ENCODE measurements around the gene ALG9.
"Not testable (repeated sequence)": the region's sequence is repeated elsewhere in the genome, so short reads cannot be mapped to it uniquely, and the experiment has no call there.

ALG9 gene

DNA sequence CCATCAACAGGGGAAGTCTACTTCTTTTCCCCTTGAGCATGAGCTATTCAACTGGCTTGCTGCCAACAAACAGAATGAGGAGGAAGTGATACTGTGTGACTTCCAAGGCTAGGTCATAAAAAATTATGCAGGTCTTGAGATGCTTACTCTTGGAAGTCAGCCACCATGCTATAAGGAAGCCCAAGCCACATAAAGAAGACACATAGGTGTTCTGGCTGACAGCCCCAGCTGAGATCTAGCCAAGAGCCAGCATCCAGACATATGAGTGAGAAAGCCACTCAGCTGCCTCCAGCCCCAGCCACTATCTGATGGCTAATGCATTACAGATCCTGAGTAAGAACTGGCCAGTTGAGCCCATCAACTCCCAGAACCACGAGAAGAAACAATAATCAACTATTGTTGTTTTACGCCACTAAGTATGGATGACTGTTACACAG, 74.2 kb downstream of the ALG9 start:
- DNase-seq (ENCODE audit: low read depth in 2 of 3, low spot score in 2 of 3), result no peak

DNA sequence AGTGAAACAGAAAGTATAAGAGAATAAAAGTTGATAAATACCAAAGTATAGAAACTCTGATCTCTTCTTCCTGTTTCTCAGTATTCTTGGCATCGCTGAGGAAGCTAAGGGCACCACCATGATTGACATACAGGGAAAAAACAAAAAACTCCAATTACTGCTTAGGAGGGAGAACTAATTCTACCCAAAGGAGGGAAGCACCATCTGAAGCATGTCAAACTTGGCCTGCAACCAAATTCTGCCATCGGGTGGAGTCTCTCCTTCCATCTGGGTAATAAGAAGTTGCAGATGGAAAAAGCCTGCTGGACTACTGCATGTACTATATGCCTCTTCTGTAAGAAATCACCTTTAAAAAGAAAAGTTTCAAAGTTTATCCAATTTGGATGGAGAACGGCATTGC, 74.7 kb downstream of the ALG9 start:
- no peak for DNase-seq (ENCODE audit: low read depth in 2 of 3, low spot score in 2 of 3)

DNA sequence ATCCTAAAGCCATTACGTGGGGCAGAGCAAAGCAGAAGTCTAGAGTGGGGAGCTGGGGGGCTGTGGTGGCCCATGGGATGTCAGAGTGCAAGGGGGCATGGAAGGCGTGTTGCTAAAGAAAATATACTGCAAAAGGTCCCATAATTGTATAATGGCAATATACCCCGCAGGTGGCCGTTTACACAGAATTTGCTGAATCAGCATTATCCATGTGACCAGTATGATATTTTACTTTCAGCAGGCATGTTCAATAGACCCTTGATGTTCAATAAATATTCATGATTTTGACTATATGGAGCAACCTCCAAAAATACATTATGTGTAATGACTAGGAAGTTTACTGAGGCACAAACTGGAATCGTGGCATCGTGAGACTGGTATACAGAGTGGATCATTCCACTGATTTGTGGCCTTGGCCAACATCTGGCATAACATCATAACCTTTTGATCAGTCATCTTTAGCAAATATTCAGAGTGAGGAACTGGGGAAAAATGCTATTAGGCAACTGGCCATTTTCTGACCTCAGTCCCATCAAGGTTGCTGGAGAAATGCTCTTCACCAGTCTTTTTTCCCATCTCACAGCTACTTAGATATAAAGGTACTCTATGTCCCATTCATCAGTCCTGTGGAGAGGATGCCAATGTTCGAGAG, 75.9 kb downstream of the ALG9 start:
- no peak for DNase-seq (ENCODE audit: low read depth in 2 of 3, low spot score in 2 of 3)

DNA sequence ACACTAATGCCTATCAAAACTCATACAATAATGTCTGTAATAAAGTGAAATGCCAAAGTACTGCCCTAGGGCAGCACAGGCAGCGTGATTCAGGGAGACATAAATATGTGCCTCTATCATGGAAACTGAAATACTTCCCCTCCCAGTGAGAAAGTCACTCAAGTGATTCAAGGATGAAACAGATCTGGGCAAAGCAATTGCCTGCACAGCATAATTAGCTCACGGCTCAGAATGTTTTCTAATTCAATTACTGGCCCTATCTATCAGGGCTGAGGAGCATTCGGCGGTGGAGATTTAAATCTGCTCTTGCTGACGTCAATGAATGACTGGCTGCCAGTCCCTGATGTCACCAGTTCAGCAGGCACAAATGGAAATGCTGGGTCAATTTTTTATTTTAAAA, 77.5 kb downstream of the ALG9 start:
- no peak for DNase-seq (ENCODE audit: low read depth in 2 of 3, low spot score in 2 of 3)

DNA sequence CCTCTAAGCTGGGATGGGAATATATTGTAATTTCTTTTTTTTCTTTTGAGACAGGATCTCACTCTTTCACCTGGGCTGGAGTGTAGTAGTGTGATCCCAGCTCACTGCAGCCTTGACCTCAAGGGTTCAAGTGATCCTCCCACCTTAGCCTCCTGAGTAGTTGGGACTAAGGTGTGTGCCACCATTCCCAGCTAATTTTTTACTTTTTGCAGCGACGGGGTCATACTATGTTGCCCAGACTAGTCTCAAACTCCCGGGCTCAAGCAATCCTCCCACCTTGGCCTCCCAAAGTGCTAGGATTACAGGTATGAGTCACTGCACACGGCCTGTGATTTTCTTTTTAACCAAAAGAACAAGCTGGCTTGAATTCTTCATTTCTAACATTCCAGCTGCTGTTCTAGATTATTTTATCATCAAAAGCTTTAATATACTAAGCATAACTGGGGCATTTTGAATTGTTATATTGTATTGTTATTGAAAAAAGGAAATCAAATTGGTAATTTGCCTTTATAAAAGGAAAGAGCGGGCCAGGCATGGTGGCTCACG, 78.4 kb downstream of the ALG9 start:
- DNase-seq (ENCODE audit: low read depth in 2 of 3, low spot score in 2 of 3), result no peak

DNA sequence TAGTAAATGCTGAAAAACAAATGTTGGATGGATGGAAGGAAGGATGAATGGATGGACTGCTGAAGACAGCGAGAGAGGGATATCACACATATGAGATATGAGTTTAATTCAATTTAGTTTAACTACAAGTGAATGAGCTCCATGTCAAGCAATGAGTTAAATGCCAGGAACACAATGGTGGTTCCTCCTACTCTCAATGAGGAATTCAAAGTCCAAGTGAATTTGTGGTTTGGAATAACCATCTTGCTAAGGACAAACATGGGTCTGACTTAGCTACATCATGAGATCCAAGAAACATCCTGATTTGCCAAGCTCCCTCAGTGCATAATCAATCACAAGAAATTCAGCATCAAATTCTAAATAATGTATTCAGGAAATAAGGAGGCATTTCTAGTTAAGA, 79.1 kb downstream of the ALG9 start:
- DNase-seq (ENCODE audit: low read depth in 2 of 3, low spot score in 2 of 3), result no peak

DNA sequence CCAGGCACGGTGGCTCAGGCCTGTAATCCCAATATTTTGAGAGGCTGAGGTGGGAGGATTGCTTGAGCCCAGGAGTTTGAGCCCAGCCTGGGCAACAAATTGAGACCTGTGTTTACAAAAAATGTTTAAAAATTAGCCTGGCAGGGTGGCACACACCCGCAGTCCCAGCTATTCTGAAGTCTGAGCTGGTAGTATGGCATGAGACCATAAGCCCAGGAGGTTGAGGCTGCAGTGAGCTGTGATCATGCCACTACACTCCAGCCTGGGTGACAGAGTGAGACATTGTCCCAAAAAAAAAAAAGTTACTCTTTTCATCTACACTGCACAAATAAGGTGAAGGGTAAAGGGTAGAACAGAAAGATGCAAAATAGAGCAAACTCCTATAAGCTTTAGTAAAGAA, 82.9 kb downstream of the ALG9 start:
- no peak for DNase-seq (ENCODE audit: low read depth in 2 of 3, low spot score in 2 of 3)

DNA sequence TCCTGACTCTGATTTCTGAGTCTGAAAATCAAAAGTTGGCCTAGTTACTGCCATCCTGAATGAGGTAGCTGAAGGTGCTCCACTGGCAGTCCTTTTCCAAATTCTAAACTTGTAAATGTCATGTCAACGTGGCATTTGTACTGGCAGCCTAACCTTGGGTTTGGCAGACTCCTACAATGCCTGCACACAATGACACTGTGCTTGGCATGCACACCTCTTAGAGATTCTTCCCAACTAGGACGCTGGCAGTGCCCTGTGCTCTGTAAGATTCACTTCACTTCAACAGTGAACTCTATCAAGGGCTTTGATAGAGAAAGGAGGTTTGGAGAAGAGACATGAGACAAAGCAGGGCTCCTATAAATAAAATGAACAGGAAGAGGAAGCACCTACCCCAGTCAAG, 83.3 kb downstream of the ALG9 start:
- no peak for DNase-seq (ENCODE audit: low read depth in 2 of 3, low spot score in 2 of 3)

DNA sequence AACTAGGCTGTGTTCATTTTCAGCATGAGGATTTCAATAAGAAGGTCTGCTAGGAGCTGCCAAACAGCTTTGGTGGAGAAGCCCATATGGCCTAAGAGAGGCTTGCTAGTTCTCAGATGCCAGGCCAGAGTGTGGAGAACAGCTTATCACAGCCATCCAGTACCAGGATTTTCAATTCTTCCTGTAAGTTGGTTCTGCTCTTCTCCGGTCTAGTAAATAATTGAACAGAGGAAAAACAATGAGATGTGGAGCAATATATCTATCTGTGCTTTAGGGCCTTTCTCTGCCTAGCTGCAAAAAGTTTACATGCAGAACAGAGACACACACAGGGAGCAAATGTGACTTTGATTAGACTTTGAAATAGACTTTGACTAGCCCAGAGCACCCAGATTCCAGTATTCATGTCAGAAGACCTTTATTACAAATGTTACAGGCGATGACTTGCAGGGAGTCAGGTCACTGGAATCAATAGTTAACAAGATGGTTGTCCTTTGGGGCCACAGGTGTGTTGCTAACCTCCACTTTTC, 85.4 kb downstream of the ALG9 start:
- no peak for DNase-seq (ENCODE audit: low read depth in 2 of 3, low spot score in 2 of 3)

DNA sequence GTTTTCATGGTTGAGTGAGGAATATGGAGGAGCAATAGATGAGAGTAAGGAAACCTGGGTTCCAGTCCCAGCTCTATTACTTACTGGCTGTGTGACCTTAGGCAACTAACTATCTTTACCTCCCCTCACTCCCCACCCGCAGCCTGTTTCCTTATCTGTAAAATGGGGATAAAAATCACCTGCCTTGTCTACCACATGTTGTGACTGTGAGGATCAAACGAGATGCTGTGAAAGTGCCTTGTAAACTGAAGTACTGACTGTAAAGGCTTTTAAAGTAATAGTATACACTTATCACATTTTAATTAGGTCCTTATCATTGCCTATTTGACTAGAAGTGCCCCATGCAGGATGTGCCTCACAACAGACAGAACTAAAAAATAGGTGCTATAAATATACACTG, 86.3 kb downstream of the ALG9 start:
- no peak for DNase-seq (ENCODE audit: low read depth in 2 of 3, low spot score in 2 of 3)

DNA sequence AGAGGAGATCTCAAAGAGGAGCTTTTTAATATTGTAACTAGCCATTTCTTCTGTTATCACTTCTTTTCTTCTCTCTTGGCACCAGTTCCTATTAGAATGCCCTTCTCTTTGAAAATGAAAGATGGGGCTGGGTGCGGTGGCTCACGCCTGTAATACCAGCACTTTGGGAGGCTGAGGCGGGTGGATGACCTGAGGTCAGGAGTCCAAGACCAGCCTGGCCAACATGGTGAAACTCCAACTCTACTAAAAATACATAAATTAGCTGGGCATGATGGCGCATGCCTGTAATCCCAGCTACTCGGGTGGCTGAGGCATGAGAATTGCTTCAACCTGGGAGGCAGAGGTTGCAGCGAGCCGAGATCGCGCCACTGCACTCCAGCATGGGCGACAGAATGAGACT, 87.1 kb downstream of the ALG9 start:
- DNase-seq (ENCODE audit: low read depth in 2 of 3, low spot score in 2 of 3), result not testable (repeated sequence)

DNA sequence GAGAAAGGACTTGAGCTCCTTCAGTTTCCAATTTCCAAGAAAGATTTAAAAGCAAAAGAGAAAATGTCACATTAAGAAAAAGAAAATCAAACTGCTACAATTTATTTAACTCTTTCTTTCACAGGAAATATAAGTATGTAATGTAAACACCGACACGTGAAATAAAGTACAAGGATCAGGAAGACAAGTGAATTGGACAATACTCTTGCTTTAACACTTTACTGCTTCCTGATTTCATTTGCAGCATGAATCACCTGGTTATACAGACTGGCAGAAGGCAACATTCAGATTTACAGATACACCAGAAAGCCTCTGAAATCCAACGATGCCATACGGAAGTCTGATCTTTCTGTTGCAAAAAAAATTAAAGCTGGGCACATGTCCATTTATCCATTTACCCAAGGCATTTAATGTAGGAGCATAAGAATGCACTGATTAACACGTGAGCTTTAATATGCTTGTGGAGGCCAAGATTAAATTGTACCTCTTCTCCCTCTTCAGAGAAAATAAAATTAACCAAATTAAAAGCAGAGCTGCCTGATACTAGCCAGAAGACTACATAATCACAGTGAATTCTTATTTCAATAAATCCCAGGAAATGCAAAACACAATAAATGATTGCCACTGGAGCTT, 89.2 kb downstream of the ALG9 start:
- no peak for DNase-seq (ENCODE audit: low read depth in 2 of 3, low spot score in 2 of 3)

DNA sequence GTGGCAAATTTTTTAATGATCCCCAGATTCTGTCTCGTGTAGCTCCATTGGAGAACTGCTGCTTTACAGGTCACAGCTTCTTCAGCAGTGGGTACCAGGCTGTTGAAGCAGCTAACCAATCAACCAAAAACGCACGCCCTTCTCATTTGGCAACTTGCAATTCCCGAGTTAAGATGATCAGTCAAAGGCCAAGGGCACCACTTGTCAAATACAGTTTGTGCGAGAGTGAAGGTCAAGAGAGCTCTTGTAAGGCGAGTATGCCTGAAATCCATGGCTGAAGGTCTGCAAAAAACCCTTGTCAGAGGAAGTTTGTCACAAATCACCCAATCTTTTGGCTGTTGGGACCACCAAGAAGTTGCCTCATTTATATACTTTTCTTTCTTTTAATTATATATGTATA, 92.3 kb downstream of the ALG9 start:
- DNase-seq (ENCODE audit: low read depth in 2 of 3, low spot score in 2 of 3), result no peak

DNA sequence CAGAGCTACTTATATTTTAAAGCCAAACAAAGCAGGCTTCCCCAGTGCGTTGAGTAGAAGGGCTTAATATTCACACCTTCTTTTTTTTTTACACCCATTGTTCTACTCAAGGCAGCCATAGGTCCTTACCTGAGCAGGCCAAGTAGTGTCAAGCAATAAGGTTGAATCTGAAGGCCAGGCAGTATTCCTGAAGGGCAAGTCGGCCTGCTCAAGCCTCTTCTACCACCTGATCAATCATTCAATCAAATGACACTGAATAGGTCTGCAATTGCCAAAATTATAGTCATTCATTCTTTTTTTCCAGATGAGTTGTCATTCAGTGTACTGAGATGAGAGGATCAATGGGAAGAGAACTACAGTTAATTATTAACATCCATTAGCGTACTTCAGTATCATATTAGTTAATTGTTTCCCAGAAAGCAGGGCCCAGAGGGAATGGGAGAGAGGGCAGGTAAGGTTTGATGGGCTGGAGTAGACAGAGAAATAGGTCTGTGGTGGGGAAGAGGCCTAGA, 93.3 kb downstream of the ALG9 start:
- DNase-seq (ENCODE audit: low read depth in 2 of 3, low spot score in 2 of 3), result no peak

DNA sequence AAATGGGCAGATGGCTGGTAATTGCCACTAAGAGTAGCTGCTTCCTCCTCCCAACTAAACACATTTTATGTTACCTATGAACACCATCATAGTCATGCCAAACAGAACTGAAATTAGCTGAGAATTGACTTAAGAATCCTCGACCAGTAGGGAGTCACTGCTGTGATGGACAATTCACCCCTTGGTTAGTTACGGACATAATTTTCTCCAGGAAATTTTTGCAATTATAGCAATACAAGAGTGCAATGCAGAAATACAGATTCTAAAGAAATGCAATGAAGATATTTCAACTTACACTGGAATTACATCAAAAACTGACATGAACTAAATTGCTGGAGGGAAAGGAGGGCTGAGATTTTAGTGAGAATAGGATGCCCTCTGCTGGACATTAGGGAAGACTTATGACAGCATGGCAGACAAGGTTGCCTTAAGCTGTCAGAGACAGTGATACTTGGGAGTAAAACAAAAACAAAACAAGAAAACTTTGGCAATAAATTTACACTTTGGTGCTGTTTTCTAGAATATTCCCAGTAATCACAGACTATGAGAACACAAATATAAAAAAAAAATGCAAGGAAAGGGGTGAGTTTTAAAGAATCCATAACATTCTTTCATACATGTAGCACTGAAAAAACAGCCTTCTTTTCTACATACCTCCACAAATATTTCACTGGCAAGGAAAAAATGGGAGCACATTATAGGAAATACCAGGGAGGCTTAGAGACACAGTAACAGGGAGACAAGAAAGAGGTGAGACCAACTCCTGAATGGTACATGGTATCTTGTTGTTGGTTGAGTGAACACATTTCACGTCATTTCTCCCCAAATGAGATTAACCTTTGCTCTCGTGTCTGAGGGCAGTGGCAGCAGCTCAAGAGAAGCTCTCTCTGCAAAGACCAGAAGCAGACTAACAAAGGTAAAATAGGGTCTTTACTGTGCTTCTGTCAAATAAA, 94.0 kb downstream of the ALG9 start:
- no peak for DNase-seq (ENCODE audit: low read depth in 2 of 3, low spot score in 2 of 3)

DNA sequence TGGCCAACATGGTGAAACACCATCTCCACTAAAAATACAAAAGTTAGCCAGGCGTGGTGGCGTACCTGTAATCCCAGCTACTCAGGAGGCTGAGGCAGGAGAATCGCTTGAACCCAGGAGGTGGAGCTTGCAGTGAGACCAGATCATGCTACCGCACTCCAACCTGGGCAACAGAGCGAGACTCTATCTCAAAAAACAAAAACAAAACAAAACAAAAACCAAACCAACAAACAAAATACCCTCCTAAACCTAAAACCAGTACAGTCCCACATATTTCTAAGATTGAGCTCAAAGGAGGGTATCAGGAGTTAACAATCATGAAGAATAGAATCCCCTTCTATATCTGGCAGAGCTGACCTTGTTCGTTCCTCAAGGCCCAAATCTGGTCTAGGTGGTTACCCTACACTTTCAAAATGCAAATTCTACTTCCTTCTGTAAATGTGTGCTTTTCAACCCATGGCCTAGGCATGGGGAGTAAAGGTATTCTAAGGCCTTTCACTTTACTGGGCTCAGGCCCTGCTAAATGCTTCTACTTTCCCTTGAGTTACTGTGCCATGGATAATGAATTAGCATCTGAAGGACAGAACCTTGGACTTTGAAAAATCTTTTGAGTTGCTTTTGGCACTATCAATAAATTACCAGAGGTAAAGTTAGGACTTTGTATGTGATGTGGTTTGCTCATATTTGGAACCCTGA, 94.8 kb downstream of the ALG9 start:
- no peak for DNase-seq (ENCODE audit: low read depth in 2 of 3, low spot score in 2 of 3)

DNA sequence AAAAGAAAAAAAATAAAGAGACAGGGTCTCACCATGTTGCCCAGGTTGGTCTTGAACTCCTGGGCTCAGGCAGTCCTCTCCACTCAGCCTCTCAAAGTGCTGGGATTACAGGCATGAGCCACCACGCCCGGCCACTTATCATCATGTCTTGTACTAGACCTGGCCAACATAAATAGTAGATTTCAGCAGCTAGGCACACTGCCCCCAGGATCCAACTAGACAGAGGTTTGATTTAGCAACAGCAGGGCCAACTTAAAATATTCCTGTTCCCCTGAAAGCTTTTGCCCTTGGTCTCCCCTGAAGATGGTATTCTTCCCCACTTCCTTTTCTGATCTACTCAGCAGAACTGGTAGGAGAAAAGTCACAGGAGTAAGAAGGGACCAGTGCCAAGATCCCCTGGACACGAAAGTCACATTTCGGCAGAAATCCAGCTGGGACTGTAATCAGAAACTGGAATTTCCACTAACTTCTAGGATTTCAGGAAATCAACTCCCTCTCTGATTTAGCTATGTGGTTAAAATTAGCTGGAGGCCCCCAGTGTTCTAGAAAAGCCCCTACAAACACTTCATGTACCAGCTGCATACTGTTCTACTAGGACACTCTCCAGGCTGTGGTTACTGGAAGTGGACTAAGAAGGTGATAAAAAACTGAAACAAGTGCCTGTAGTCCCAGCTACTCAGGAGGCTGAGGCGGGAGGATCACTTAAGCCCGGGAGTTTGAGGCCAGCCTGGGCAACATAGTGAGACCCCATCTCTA, 96.2 kb downstream of the ALG9 start:
- DNase-seq (ENCODE audit: low read depth in 2 of 3, low spot score in 2 of 3), result no peak

DNA sequence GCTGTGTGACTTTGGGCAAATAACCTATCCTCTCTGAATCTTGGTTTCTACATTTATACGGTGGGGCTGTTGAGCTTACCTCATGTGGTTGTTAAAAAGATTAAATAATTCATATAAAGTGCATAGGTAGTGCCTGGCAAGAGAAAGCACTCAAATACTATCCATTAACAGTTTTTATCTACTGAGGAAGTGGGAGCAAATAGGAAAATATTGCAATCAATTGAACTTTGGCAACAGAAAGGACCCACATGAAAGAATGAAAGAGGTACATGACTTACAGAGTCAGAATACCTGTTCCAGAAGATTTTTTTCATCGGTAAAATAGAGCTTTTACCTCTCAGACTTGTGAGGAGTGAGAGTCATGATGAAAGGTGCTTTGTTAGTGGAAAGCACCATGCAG, 98.8 kb downstream of the ALG9 start:
- no peak for DNase-seq (ENCODE audit: low read depth in 2 of 3, low spot score in 2 of 3)

DNA sequence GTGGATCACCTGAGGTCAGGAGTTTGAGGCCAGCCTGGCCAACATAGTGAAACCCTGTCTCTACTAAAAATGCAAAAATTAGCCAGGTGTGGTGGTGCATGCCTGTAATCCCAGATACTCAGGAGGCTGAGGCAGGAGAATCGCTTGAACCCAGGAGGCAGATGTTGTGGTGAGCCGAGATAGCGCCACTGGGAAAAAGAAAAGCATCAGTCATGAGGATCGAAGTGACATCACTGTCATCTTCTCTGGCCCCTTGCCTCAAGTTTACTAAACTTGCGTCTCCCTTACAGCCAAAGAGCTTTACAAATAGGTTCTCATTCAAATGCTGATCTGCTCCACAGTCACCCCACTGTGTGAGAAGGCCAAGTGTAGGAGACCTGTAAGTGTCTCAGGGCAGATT, 100.2 kb downstream of the ALG9 start:
- DNase-seq (ENCODE audit: low read depth in 2 of 3, low spot score in 2 of 3), result not testable (repeated sequence)

DNA sequence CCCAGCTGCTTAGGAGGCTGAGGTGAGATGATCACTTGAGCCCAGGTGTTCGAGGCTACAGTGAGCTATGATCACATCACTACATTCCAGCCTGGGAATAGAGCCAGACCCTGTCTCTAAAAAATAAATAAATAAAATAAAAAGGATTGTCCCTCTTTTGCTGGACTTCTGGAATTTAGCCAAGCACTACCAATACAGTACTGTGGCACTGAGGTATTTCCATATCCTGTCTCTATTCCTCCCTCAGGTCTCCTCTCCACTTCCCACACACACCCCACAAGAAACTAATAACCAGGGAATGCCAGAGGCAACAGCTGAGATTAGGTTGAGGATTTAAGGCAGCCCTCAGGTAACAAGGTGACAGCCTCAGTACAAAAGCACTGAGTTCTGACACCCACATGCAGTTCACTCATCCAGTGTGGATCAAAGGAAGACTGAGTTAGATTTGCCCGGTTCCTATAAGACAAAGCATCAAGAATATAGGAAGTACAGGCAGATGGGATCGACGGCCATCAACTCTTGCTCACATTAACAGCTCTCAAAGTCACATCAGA, 100.7 kb downstream of the ALG9 start:
- DNase-seq (ENCODE audit: low read depth in 2 of 3, low spot score in 2 of 3), result no peak

Data from activated CD8-positive, alpha-beta memory T cell treated with anti-CD3 and anti-CD28 coated beads for 48 hours (primary cell).